ENCODE data around the gene LTBP4.

GRCh38 chr19:40594255-40594654 is 6.9 kb upstream of the LTBP4 start:
- TF ChIP-seq CTCF (optimal IDR thresholded peaks at IDR 0.05 in 1 of 3, IDR thresholded peaks at IDR 0.05 in 1 of 3, conservative IDR thresholded peaks at IDR 0.05 in 1 of 3; ENCODE audit: extremely low read depth in 1 of 3, insufficient read depth in 2 of 3, low read length in 3 of 3): no peak
- TF ChIP-seq EZH2 (IDR thresholded peaks at IDR 0.05; ENCODE audit: low read length): no peak
